Upper lobe of left lung (tissue), 6 donors: ENCODE results near the gene LETMD1. TPM values are rescaled to one million over a fixed set of nuclear protein-coding genes. Genes with fewer than 3 reads are reported as not detected.

ENCODE experiments used
- ATAC-seq, 2 donors: fragments of 200-7000 bp; cut with Tn5 transposase; one replicate each; pipeline ENCODE4 v1.9.1; 2022; ENCODE audit warnings: mild to moderate bottlenecking in 2 of 2, moderate library complexity in 2 of 2; ENCODE audit not compliant: low FRiP score in 2 of 2
- DNase-seq, 2 donors: peaks; one replicate each; pipeline ENCODE4 v3.0.0-alpha.2; 2019 to 2020
- H3K27ac ChIP-seq, 4 donors: fragments of 200-600 bp; sonication (generic); one replicate each; pipeline ENCODE4 v1.5.1; 2016 to 2019
- H3K27me3 ChIP-seq, 4 donors: fragments of 200-600 bp; sonication (generic); one replicate each; pipeline ENCODE4 v1.5.1; 2017 to 2019
- H3K36me3 ChIP-seq, 4 donors: fragments of 200-600 bp; sonication (generic); one replicate each; pipeline ENCODE4 v1.5.1; 2016 to 2019
- H3K4me1 ChIP-seq, 4 donors: fragments of 200-600 bp; sonication (generic); one replicate each; pipeline ENCODE4 v1.5.1; 2018 to 2019
- H3K4me3 ChIP-seq, 4 donors: fragments of 200-600 bp; sonication (generic); one replicate each; pipeline ENCODE4 v1.5.1; 2017 to 2019; ENCODE audit warnings: mild to moderate bottlenecking in 2 of 4, moderate library complexity in 1 of 4
- H3K9me3 ChIP-seq, 4 donors: fragments of 200-600 bp; sonication (generic); one replicate each; pipeline ENCODE4 v1.5.1; 2018 to 2019
- EP300 ChIP-seq, 4 donors: sonication (generic); formaldehyde crosslinking; IDR thresholded peaks; one replicate each; pipeline ENCODE4 v1.5.1; 2017; ENCODE audit warnings: antibody characterized with exemption in 4 of 4, control low read depth in 2 of 4
- POLR2A ChIP-seq, 4 donors: fragments of 450-650 bp; IDR thresholded peaks; one replicate each; pipeline ENCODE4 v1.5.1; 2016 to 2017; ENCODE audit warnings: antibody characterized with exemption in 4 of 4, mild to moderate bottlenecking in 2 of 4
- POLR2AphosphoS5 ChIP-seq, 2 donors: sonication (generic); formaldehyde crosslinking; IDR thresholded peaks; one replicate each; pipeline ENCODE4 v1.5.1; 2017; ENCODE audit warnings: antibody characterized with exemption in 2 of 2
- WGBS, 2 donors: methylation state at CpG; one replicate each; pipeline ENCODE4 v1.1.5; 2017 to 2018; 5-methylcytosine and 5-hydroxymethylcytosine counted together
- total RNA-seq, 6 donors: library from RNA; depleted of rRNA in 4 of 6; stranded (reverse); fragments of >200 nt in 4 of 6; gene quantifications; one replicate each; pipeline versions ENCODE4 v1.1.0 to v1.2.1, GENCODE V29; 2016 to 2021
- TF ChIP-seq, protein P1 (sequence below), 6 experiments: fragments of 450-650 bp in 4 of 6; fragments of 200-600 bp in 2 of 6; sonication (generic) in 2 of 6; IDR thresholded peaks; one replicate each; pipeline ENCODE4 v1.5.1; 2016 to 2019; ENCODE audit warnings: antibody characterized with exemption in 6 of 6
- donor health status: DM: no; HTN: no; CAD: no; lungs with moderate emphysema.
- donor health status: DM: no; HTN: yes; CAD: no; lungs with severe emphysema.

LETMD1 gene
- total RNA-seq, 6 donors from 2014 or later: 36.3 to 98.9 (median 58.1) TPM

- H3K4me3 ChIP-seq: peak overlapping the region in 3 of 4 donors; percentile 86 to 96 (median 91)
- H3K9me3 ChIP-seq: no peaks in the 10 kb centered on the region
- H3K36me3 ChIP-seq: no peaks in the 10 kb centered on the region
- ATAC-seq (no peak), DNase-seq (peak in 1 of 2 donors; percentile 32)
- WGBS, 2 donors: 51 to 57% methylated on average over 4 of the region's 4 CpGs
- TF ChIP-seq POLR2AphosphoS5 (IDR thresholded peaks at IDR 0.05) (no peak), POLR2A (IDR thresholded peaks at IDR 0.05) (peak in 1 of 4 donors; percentile 1)
- H3K27me3 ChIP-seq: no peaks in the 10 kb centered on the region
- peaks cover 21 to 71% (median 46%) of the 10 kb centered on the region in 4 donors for H3K4me1 ChIP-seq
- peak overlapping the region; percentile 93 to 98 (median 96) for H3K27ac ChIP-seq
Measured at GRCh38 chr12:51023625-51024382, 24.3 kb upstream of the LETMD1 start.

- Histone ChIP-seq H3K36me3 (no peaks in the 10 kb centered on the region), H3K4me1 (peaks cover 19 to 62% (median 46%) of the 10 kb centered on the region in 4 donors), H3K27ac (peak overlapping the region; percentile 93 to 98 (median 96)), H3K4me3 (peak overlapping the region; percentile 58 to 96 (median 88)), H3K27me3 (no peaks in the 10 kb centered on the region), H3K9me3 (no peaks in the 10 kb centered on the region)
- TF ChIP-seq EP300 (IDR thresholded peaks at IDR 0.05): no peak
- no peak for TF ChIP-seq POLR2AphosphoS5 (IDR thresholded peaks at IDR 0.05)
- TF ChIP-seq POLR2A (IDR thresholded peaks at IDR 0.05): no peak
- TF ChIP-seq, protein P1, sequence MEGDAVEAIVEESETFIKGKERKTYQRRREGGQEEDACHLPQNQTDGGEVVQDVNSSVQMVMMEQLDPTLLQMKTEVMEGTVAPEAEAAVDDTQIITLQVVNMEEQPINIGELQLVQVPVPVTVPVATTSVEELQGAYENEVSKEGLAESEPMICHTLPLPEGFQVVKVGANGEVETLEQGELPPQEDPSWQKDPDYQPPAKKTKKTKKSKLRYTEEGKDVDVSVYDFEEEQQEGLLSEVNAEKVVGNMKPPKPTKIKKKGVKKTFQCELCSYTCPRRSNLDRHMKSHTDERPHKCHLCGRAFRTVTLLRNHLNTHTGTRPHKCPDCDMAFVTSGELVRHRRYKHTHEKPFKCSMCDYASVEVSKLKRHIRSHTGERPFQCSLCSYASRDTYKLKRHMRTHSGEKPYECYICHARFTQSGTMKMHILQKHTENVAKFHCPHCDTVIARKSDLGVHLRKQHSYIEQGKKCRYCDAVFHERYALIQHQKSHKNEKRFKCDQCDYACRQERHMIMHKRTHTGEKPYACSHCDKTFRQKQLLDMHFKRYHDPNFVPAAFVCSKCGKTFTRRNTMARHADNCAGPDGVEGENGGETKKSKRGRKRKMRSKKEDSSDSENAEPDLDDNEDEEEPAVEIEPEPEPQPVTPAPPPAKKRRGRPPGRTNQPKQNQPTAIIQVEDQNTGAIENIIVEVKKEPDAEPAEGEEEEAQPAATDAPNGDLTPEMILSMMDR (IDR thresholded peaks at IDR 0.05): no peak
- DNase-seq (no peak), ATAC-seq (no peak)
- WGBS, 2 donors: 5 to 20% methylated on average over 5 to 9 of the region's 9 CpGs
Measured at GRCh38 chr12:51025338-51025835, 22.7 kb upstream of the LETMD1 start.

- Histone ChIP-seq H3K4me3 (peak within 1 kb of the TSS; percentile 58 to 96 (median 88)), H3K36me3 (no peaks in the 10 kb centered on the region), H3K27me3 (no peaks in the 10 kb centered on the region), H3K4me1 (peaks cover 15 to 56% (median 43%) of the 10 kb centered on the region in 4 donors), H3K27ac (peak within 1 kb of the TSS; percentile 93 to 98 (median 96)), H3K9me3 (no peaks in the 10 kb centered on the region)
- DNase-seq (peak; percentile 97 to 98), ATAC-seq (peak; percentile 97)
- WGBS, 2 donors: 1% methylated on average over 51 of the region's 74 CpGs; no CpG with 5 or more reads in 1 of the 2 donors
- TF ChIP-seq POLR2AphosphoS5 (IDR thresholded peaks at IDR 0.05) (peak; percentile 85 to 91), EP300 (IDR thresholded peaks at IDR 0.05) (no peak), POLR2A (IDR thresholded peaks at IDR 0.05) (peak in 3 of 4 donors; percentile 51 to 91 (median 60))
- TF ChIP-seq, protein P1 (IDR thresholded peaks at IDR 0.05): peak in 5 of 6 experiments; percentile 12 to 59 (median 47)
Measured at GRCh38 chr12:51025836-51026638, 22.1 kb upstream of the LETMD1 start, which contains the start of gene SLC11A2. TSS of gene SLC11A2 (minus strand) at chr12:51026384. CDS start at chr12:51010728, 15,656 bp downstream.

- TF ChIP-seq POLR2A (IDR thresholded peaks at IDR 0.05): no peak
- TF ChIP-seq EP300 (IDR thresholded peaks at IDR 0.05): no peak
- TF ChIP-seq, protein P1 (IDR thresholded peaks at IDR 0.05): no peak
- no peak for TF ChIP-seq POLR2AphosphoS5 (IDR thresholded peaks at IDR 0.05)
- Histone ChIP-seq H3K27ac (no peak overlapping the region), H3K9me3 (no peaks in the 10 kb centered on the region), H3K4me3 (no peak overlapping the region), H3K36me3 (no peaks in the 10 kb centered on the region), H3K27me3 (no peaks in the 10 kb centered on the region), H3K4me1 (peaks cover 15 to 43% (median 31%) of the 10 kb centered on the region in 4 donors)
- DNase-seq (no peak), ATAC-seq (no peak)
- WGBS, 2 donors: 93 to 94% methylated on average over 15 of the region's 15 CpGs
Measured at GRCh38 chr12:51027342-51027835, 20.7 kb upstream of the LETMD1 start.
